Progenitor cell of endocrine pancreas (in vitro differentiated cells): ENCODE measurements around the gene HEY2. TPM values are rescaled to one million over a fixed set of nuclear protein-coding genes. Genes with fewer than 3 reads are reported as not detected.

Experiments
- DNase-seq: peaks from one replicate; pipeline ENCODE4 v3.0.0; 2021; ENCODE audit warnings: low spot score; ENCODE audit not compliant: unreplicated experiment
- H3K27ac Mint-ChIP-seq: 2 replicates; pipeline ENCODE4 v1.8.0; 2021; ENCODE audit warnings: mild to moderate bottlenecking, moderate library complexity, mixed read lengths
- H3K27me3 Mint-ChIP-seq: 2 replicates; pipeline ENCODE4 v1.8.0; 2021; ENCODE audit warnings: mixed read lengths
- H3K36me3 Mint-ChIP-seq: 2 replicates; pipeline ENCODE4 v1.8.0; 2022; ENCODE audit warnings: mixed read lengths; ENCODE audit not compliant: insufficient read depth
- H3K4me1 Mint-ChIP-seq: 2 replicates; pipeline ENCODE4 v1.8.0; 2021; ENCODE audit warnings: low read depth, mixed read lengths
- H3K4me3 Mint-ChIP-seq: 2 replicates; pipeline ENCODE4 v1.8.0; 2021; ENCODE audit warnings: low read depth, mild to moderate bottlenecking, moderate library complexity, mixed read lengths
- H3K9me3 Mint-ChIP-seq: 2 replicates; pipeline ENCODE4 v1.8.0; 2021; ENCODE audit warnings: low read depth, mixed read lengths
- total RNA-seq: library from RNA; stranded (reverse); gene quantifications from 2 replicates; pipeline ENCODE4 v1.2.1, GENCODE V29; 2021
- TF ChIP-seq, protein P1 (sequence below): fragments of 200-600 bp; sonication (generic); IDR thresholded peaks from one replicate; pipeline ENCODE4 v1.5.0; 2021; ENCODE audit warnings: antibody characterized with exemption, mild to moderate bottlenecking; ENCODE audit not compliant: unreplicated experiment

HEY2 gene
- total RNA-seq, 1 donor from 2014 or later: 1.4 TPM

DNA sequence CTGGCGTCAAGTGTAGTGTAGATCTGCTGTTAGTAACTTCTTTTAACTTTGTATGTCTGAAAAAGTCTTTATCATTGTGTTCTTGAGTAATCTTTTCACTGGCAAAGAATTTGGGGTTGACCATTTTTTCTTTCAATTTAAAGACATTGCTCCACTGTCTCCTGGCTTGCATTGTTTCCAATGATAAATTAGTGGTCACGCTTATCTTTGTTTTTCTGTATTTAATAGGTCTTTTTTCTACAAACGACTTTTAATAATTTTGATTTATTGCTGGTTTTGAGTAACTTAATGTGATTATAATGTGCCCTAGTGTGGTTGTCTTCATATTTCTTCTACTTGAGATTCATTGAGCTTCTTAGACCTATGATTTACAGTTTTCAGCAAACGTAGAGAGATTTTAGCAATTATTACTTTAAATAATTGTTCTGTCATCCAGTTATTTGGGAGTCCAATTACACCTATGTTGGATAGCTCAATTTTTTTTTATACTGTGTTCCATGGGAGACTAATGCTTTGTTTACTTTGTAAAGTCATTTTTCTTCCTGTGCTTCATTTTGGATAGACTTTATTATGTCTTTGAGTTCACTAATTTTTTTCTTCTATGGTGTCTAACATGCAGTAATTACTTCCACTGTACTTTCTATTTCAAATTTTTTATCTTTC lies 38.3 kb upstream of the HEY2 start:
- Mint-ChIP-seq H3K4me1 (peaks cover 4% of the 10 kb centered on the region), H3K27me3 (peaks cover 21% of the 10 kb centered on the region), H3K4me3 (no peak overlapping the region), H3K9me3 (peaks cover 14% of the 10 kb centered on the region), H3K27ac (no peak overlapping the region), H3K36me3 (no peaks in the 10 kb centered on the region)
- TF ChIP-seq, protein P1, sequence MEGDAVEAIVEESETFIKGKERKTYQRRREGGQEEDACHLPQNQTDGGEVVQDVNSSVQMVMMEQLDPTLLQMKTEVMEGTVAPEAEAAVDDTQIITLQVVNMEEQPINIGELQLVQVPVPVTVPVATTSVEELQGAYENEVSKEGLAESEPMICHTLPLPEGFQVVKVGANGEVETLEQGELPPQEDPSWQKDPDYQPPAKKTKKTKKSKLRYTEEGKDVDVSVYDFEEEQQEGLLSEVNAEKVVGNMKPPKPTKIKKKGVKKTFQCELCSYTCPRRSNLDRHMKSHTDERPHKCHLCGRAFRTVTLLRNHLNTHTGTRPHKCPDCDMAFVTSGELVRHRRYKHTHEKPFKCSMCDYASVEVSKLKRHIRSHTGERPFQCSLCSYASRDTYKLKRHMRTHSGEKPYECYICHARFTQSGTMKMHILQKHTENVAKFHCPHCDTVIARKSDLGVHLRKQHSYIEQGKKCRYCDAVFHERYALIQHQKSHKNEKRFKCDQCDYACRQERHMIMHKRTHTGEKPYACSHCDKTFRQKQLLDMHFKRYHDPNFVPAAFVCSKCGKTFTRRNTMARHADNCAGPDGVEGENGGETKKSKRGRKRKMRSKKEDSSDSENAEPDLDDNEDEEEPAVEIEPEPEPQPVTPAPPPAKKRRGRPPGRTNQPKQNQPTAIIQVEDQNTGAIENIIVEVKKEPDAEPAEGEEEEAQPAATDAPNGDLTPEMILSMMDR: no peak
- no peak for DNase-seq

DNA sequence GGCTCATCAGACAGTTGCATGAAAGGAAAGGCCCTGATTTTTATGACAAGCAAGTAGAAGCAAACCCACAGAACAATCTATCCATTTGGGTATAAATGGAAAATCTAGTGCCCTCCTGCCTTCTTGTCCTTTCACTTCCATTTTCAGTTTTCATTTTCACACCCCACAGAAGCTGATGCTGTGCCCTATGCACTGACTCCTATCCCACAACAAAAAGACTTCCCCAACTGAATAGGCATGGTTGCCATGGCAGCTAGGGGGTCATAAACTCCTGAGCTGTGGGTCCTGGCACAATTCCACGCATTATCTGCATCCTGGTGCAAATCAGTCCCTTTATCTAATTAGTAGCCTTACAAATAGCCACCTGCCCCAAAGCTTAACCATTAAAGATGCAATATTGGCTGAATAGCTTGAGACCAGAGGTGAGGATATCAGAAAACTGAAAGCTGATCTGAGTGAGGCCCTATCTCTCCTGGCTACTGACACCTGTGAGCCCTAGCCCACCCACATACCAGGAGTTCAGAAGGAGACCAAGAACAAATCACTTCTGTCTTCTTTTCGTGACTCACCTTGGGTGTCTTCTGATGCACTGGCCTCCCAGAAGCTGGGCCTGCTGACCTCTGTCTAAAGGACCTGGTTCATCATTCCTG lies 34.9 kb upstream of the HEY2 start:
- Mint-ChIP-seq H3K36me3 (no peaks in the 10 kb centered on the region), H3K4me3 (no peak overlapping the region), H3K9me3 (peaks cover 14% of the 10 kb centered on the region), H3K4me1 (peaks cover 18% of the 10 kb centered on the region), H3K27me3 (no peaks in the 10 kb centered on the region), H3K27ac (no peak overlapping the region)
- DNase-seq: no peak
- TF ChIP-seq, protein P1: no peak

DNA sequence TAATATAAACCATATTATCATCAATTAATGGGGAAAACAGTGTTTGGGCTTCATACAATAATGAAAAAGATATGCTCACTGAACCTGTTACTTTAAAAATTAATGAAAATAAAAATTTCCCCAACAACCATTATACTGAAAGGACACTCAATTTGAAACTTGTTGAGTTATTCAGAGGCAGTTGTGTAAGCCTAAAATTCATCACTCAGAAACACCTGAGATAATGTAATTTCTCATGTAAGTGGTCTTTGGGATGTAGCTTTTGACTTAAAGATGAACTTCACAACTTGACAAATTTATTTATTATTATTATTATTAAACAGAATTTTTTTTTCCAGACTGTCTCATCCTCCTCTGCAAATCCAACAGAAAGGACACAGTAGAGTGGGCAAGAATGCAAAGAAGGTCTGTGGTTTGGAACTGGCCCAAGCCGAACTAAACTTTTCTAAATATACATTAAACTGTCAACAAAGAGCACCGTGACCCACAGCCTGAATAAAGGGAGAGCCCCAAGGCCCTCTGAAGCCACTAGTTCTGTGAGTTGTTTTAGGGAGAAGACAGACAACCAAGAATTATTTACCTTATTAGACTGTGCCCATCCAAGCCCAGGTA lies 32.2 kb upstream of the HEY2 start:
- H3K36me3 Mint-ChIP-seq: no peaks in the 10 kb centered on the region
- no peak overlapping the region for H3K4me3 Mint-ChIP-seq
- H3K27ac Mint-ChIP-seq: no peak overlapping the region
- H3K9me3 Mint-ChIP-seq: peaks cover 2% of the 10 kb centered on the region
- DNase-seq: no peak
- H3K4me1 Mint-ChIP-seq: peaks cover 18% of the 10 kb centered on the region
- no peaks in the 10 kb centered on the region for H3K27me3 Mint-ChIP-seq
- TF ChIP-seq, protein P1: no peak

DNA sequence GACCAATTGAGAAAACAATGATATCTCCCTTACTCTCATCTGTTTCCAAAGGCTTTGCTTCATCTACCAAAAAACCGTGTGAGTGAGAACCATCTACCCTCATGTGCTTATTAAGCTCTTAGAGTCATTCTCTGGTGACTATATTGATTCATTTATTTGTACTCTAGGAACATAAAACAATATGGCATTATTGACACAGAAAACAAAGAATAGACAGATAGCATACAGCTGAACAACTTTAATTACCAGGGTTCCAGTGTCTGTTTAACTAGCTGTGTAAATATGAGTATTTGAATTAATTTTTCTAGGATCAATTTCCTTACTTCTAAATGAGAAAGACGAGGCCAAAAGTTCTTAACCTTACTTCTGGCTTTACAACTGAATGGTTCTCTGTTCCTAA lies 31.3 kb upstream of the HEY2 start:
- Mint-ChIP-seq H3K27ac (peak overlapping the region; percentile 58), H3K9me3 (no peaks in the 10 kb centered on the region), H3K36me3 (no peaks in the 10 kb centered on the region), H3K27me3 (no peaks in the 10 kb centered on the region), H3K4me1 (peaks cover 24% of the 10 kb centered on the region), H3K4me3 (no peak overlapping the region)
- DNase-seq: no peak
- TF ChIP-seq, protein P1: no peak

DNA sequence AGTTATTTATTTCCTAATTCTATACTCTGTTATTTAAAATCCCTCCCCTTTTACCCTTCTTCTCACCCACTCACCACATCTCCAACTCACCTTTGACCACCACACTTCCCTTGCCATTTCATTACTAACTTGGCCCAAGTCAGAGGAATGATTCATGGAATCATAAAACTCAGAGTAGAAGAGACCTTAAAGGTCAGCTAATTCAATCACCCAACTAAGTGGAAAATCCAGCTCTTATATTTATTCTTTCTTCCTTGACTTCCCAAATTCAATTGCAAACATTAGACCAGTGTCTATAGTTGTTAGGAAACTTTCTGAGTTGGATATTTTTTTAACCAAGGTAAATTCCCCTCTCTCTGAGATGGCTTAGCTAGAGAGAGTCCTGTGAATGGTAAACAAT lies 26.5 kb upstream of the HEY2 start:
- TF ChIP-seq, protein P1: no peak
- H3K27me3 Mint-ChIP-seq: no peaks in the 10 kb centered on the region
- peak overlapping the region; percentile 9 for H3K27ac Mint-ChIP-seq
- no peak overlapping the region for H3K4me3 Mint-ChIP-seq
- no peaks in the 10 kb centered on the region for H3K9me3 Mint-ChIP-seq
- H3K4me1 Mint-ChIP-seq: peaks cover 18% of the 10 kb centered on the region
- no peaks in the 10 kb centered on the region for H3K36me3 Mint-ChIP-seq
- no peak for DNase-seq
